Astrocyte of the spinal cord (primary cell): Measurements from ENCODE around the gene RPUSD4.

Experiments
- DNase-seq: peaks from one replicate; pipeline ENCODE4 v3.0.0; 2011; ENCODE audit warnings: low read depth, low spot score
- H3K4me3 ChIP-seq: 2 replicates; pipeline ENCODE4 v1.5.1; 2011; ENCODE audit warnings: low read depth, mild to moderate bottlenecking, low read length, moderate library complexity
- CTCF ChIP-seq: IDR thresholded peaks from 2 replicates; pipeline ENCODE4 v1.5.1; 2012; ENCODE audit warnings: low read depth, mild to moderate bottlenecking, low read length, inconsistent platforms
- in situ Hi-C: cut with HindIII; loops from 2 replicates; pipeline ENCODE4 v1.10.0; 2017; ENCODE audit warnings: low sequenced_read_pairs

The RPUSD4 gene

GRCh38 chr11:126186708-126187529 lies 24.5 kb downstream of the RPUSD4 start:
- TF ChIP-seq CTCF = peak; percentile 16
- in situ Hi-C loops = loop anchor here (25.0 kb wide), 1 partner anchor 250 kb away; the partner anchor contains the start of gene VSIG10L2
- no peak for DNase-seq
- H3K4me3 ChIP-seq = no peak overlapping the region

GRCh38 chr11:126186025-126186698 lies 25.3 kb downstream of the RPUSD4 start:
- no peak for DNase-seq
- in situ Hi-C loops = loop anchor here (25.0 kb wide), 1 partner anchor 249 kb away; the partner anchor contains the start of gene VSIG10L2

GRCh38 chr11:126185259-126186024 lies 26.0 kb downstream of the RPUSD4 start:
- no peak for DNase-seq
- TF ChIP-seq CTCF = no peak
- in situ Hi-C loops = loop anchor here (25.0 kb wide), 1 partner anchor 248 kb away; the partner anchor contains the start of gene VSIG10L2

More at GRCh38 chr11:126186025-126186698, 25.3 kb downstream of the RPUSD4 start:
- H3K4me3 ChIP-seq = no peak overlapping the region
- TF ChIP-seq CTCF = no peak

GRCh38 chr11:126182787-126183445 lies 28.5 kb downstream of the RPUSD4 start:
- H3K4me3 ChIP-seq = no peak overlapping the region
- in situ Hi-C loops = loop anchor here (25.0 kb wide), 1 partner anchor 246 kb away; the partner anchor contains the start of gene VSIG10L2
- no peak for DNase-seq
- no peak for TF ChIP-seq CTCF

More at GRCh38 chr11:126185259-126186024, 26.0 kb downstream of the RPUSD4 start:
- no peak overlapping the region for H3K4me3 ChIP-seq

GRCh38 chr11:126181939-126182730 lies 29.3 kb downstream of the RPUSD4 start:
- H3K4me3 ChIP-seq = no peak overlapping the region
- DNase-seq = no peak
- in situ Hi-C loops = loop anchor here (25.0 kb wide), 1 partner anchor 245 kb away; the partner anchor contains the start of gene VSIG10L2
- TF ChIP-seq CTCF = no peak
